Left lung (tissue), 10 donors: ENCODE measurements around the gene BCL2A1. TPM values are rescaled to one million over a fixed set of nuclear protein-coding genes. Genes with fewer than 3 reads are reported as not detected.

Source experiments
- ATAC-seq: fragments of 200-7000 bp; cut with Tn5 transposase; one replicate; pipeline ENCODE4 v1.9.1; 2020; ENCODE audit warnings: moderate library complexity
- DNase-seq, 4 donors: peaks; one replicate each; pipeline ENCODE4 v3.0.0-alpha.2; 2013 to 2020
- H3K27ac ChIP-seq, 2 donors: fragments of 200-600 bp; sonication (generic) in 1 of 2; one replicate each; pipeline versions ENCODE4 v1.5.0 to v1.8.0; 2020 to 2021
- H3K27me3 ChIP-seq, 2 donors: fragments of 200-600 bp; sonication (generic) in 1 of 2; one replicate each; pipeline versions ENCODE4 v1.5.0 to v1.8.0; 2020 to 2021
- H3K36me3 ChIP-seq, 2 donors: fragments of 200-600 bp; sonication (generic) in 1 of 2; one replicate each; pipeline versions ENCODE4 v1.5.0 to v1.8.0; 2020 to 2021
- H3K4me1 ChIP-seq, 2 donors: fragments of 200-600 bp; one replicate each; pipeline ENCODE4 v1.8.0; 2021
- H3K4me3 ChIP-seq, 2 donors: fragments of 200-600 bp; sonication (generic) in 1 of 2; one replicate each; pipeline versions ENCODE4 v1.5.0 to v1.8.0; 2020 to 2021; ENCODE audit warnings: mild to moderate bottlenecking in 1 of 2
- H3K9me3 ChIP-seq, 2 donors: fragments of 200-600 bp; sonication (generic) in 1 of 2; one replicate each; pipeline versions ENCODE4 v1.5.0 to v1.8.0; 2020 to 2021
- intact Hi-C, 2 donors: fragments of 100-400 bp; cut with DNase I; formaldehyde crosslinking; loops; one replicate each; pipeline versions ENCODE4 v1.11.2 to v1.14.2; 2022
- polyA plus RNA-seq, 6 donors: library from polyadenylated mRNA; unstranded; fragments of 120-200 nt; gene quantifications; one replicate each; pipeline ENCODE4 v1.2.1, GENCODE V29; 2013; ENCODE audit not compliant: insufficient read length in 6 of 6
- total RNA-seq, 2 donors: library from RNA; stranded (reverse); fragmentation: NEBNext Ultra II Directional; extraction: Animal tissue kit (Norgen Biotek cat#: 25700); gene quantifications; one replicate each; pipeline ENCODE4 v1.2.1, GENCODE V29; 2021
- TF ChIP-seq, protein P1 (sequence below), 2 donors: fragments of 200-600 bp; sonication (generic) in 1 of 2; IDR thresholded peaks; one replicate each; pipeline versions ENCODE4 v1.5.0 to v1.8.0; 2021; ENCODE audit warnings: antibody characterized with exemption in 2 of 2
- donor health status: DM: no; HTN: yes; CAD: no.
- donor health status: DM: no; HTN: no; CAD: no.

Gene BCL2A1
- total and polyA plus RNA-seq, 8 donors = 0.24 to 99.2 (median 0.78) TPM

DNA sequence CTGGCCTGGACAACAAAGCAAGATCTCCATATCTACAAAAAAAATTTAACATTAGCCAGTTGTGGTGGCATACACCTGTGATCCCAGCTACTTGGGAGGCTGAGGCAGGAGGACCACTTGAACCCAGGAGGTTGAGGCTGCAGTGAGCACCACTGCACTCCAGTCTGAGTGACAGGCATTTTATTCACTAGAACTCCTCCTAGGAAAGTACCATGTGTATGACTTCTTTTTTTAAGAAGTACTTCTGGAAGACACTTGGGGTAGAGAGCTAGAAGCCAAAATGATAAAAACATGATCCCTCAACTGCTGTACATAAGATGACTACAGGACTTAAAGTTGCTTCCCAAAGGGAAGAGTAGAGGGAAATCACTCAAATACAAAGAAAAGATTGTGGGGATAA is 24.0 kb downstream of the BCL2A1 start:
- H3K4me3 ChIP-seq = no peak overlapping the region
- H3K27me3 ChIP-seq = no peaks in the 10 kb centered on the region
- no peaks in the 10 kb centered on the region for H3K36me3 ChIP-seq
- no peaks in the 10 kb centered on the region for H3K9me3 ChIP-seq
- DNase-seq (no peak), ATAC-seq (no peak)
- intact Hi-C loops = no loop called here
- H3K4me1 ChIP-seq = peaks cover 0 to 23% of the 10 kb centered on the region in 2 donors
- TF ChIP-seq, protein P1, sequence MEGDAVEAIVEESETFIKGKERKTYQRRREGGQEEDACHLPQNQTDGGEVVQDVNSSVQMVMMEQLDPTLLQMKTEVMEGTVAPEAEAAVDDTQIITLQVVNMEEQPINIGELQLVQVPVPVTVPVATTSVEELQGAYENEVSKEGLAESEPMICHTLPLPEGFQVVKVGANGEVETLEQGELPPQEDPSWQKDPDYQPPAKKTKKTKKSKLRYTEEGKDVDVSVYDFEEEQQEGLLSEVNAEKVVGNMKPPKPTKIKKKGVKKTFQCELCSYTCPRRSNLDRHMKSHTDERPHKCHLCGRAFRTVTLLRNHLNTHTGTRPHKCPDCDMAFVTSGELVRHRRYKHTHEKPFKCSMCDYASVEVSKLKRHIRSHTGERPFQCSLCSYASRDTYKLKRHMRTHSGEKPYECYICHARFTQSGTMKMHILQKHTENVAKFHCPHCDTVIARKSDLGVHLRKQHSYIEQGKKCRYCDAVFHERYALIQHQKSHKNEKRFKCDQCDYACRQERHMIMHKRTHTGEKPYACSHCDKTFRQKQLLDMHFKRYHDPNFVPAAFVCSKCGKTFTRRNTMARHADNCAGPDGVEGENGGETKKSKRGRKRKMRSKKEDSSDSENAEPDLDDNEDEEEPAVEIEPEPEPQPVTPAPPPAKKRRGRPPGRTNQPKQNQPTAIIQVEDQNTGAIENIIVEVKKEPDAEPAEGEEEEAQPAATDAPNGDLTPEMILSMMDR (IDR thresholded peaks at IDR 0.05) = no peak
- peak overlapping the region in 1 of 2 donors; percentile 48 for H3K27ac ChIP-seq

DNA sequence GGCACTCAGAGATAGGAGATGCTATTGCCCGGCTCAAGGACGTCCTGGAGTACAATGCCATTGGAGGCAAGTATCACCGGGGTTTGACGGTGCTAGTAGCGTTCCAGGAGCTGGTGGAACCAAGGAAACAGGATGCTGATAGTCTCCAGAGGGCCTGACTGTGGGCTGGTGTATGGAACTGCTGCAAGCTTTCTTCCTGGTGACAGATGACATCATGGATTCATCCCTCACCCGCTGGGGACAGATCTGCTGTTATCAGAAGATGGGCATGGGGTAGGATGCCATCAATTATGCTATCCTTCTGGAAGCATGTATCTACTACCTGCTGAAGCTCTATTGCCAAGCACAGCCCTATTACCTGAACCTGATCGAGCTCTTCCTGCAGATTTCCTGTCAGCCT is 26.4 kb downstream of the BCL2A1 start:
- intact Hi-C loops = no loop called here
- Histone ChIP-seq H3K4me1 (peaks cover 0 to 16% of the 10 kb centered on the region in 2 donors), H3K36me3 (no peaks in the 10 kb centered on the region), H3K9me3 (no peaks in the 10 kb centered on the region), H3K27ac (no peak overlapping the region), H3K27me3 (no peaks in the 10 kb centered on the region), H3K4me3 (no peak overlapping the region)
- ATAC-seq = no peak
- TF ChIP-seq, protein P1 (IDR thresholded peaks at IDR 0.05) = no peak
- no peak for DNase-seq

GRCh38 chr15:79943820-79944219 is 27.2 kb downstream of the BCL2A1 start:
- Histone ChIP-seq H3K4me3 (no peak overlapping the region), H3K4me1 (peaks cover 0 to 12% of the 10 kb centered on the region in 2 donors), H3K36me3 (no peaks in the 10 kb centered on the region), H3K27me3 (no peaks in the 10 kb centered on the region), H3K27ac (no peak overlapping the region), H3K9me3 (no peaks in the 10 kb centered on the region)
- no peak for ATAC-seq
- TF ChIP-seq, protein P1 (IDR thresholded peaks at IDR 0.05) = no peak
- intact Hi-C loops = no loop called here
- peak in 1 of 4 donors; percentile 32 for DNase-seq

GRCh38 chr15:79942741-79943481 is 28.1 kb downstream of the BCL2A1 start:
- H3K27me3 ChIP-seq = no peaks in the 10 kb centered on the region
- intact Hi-C loops = no loop called here
- no peak for ATAC-seq

DNA sequence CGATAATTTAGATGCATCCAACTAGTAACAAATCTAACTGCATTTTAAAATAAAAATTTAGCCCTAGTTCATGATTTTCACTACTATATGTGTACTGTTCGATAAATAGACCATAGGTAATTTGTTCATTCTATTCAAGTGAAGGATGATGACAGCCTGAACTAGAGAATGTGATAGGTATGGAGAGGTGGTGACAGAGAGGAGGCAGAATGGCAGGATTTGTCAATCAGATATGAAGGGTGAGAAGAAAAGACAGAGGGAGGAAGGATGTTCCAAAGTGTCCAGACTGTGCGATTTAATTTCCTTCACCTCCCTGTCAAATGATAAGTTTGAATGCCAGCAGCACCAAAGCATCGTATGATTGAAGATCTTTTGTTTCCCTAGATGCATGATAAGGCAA is 31.6 kb downstream of the BCL2A1 start:
- H3K4me3 ChIP-seq = no peak overlapping the region
- H3K27ac ChIP-seq = no peak overlapping the region
- no peak for DNase-seq
- no peak for ATAC-seq
- no peaks in the 10 kb centered on the region for H3K4me1 ChIP-seq
- no peaks in the 10 kb centered on the region for H3K9me3 ChIP-seq
- H3K27me3 ChIP-seq = peaks cover 0 to 6% of the 10 kb centered on the region in 2 donors
- intact Hi-C loops = no loop called here
- no peaks in the 10 kb centered on the region for H3K36me3 ChIP-seq
- TF ChIP-seq, protein P1 (IDR thresholded peaks at IDR 0.05) = no peak

More at GRCh38 chr15:79942741-79943481, 28.1 kb downstream of the BCL2A1 start:
- Histone ChIP-seq H3K36me3 (no peaks in the 10 kb centered on the region), H3K27ac (no peak overlapping the region), H3K4me3 (no peak overlapping the region), H3K9me3 (no peaks in the 10 kb centered on the region), H3K4me1 (peaks cover 0 to 3% of the 10 kb centered on the region in 2 donors)
- TF ChIP-seq, protein P1 (IDR thresholded peaks at IDR 0.05) = no peak
- no peak for DNase-seq
